ENCODE results near the gene SPEG.

The SPEG gene

GRCh38 chr2:219420687-219421086, 14.0 kb upstream of the SPEG start:
- intact Hi-C loops (cut with DNase I), result no loop called here
- peak in 1 of 10 donors; percentile 63 for DNase-seq

GRCh38 chr2:219421323-219421722, 13.3 kb upstream of the SPEG start:
- peak in 1 of 10 donors; percentile 57 for DNase-seq
- intact Hi-C loops (cut with DNase I), result no loop called here

GRCh38 chr2:219422952-219423534, 11.6 kb upstream of the SPEG start:
- intact Hi-C loops (cut with DNase I), result no loop called here
- peak in 1 of 10 donors; percentile 61 for DNase-seq

GRCh38 chr2:219423652-219424377, 10.8 kb upstream of the SPEG start:
- intact Hi-C loops (cut with DNase I), result no loop called here
- peak in 1 of 10 donors; percentile 83 for DNase-seq

GRCh38 chr2:219425238-219426067, 9.2 kb upstream of the SPEG start:
- intact Hi-C loops (cut with DNase I), result no loop called here

GRCh38 chr2:219426068-219426443, 8.6 kb upstream of the SPEG start:
- intact Hi-C loops (cut with DNase I), result no loop called here
- peak in 1 of 10 donors; percentile 48 for DNase-seq

More at GRCh38 chr2:219425238-219426067, 9.2 kb upstream of the SPEG start:
- DNase-seq, result peak in 1 of 10 donors; percentile 74

GRCh38 chr2:219426534-219427136, 8.0 kb upstream of the SPEG start:
- intact Hi-C loops (cut with DNase I), result no loop called here

GRCh38 chr2:219428469-219428868, 6.2 kb upstream of the SPEG start:
- intact Hi-C loops (cut with DNase I), result no loop called here
- DNase-seq, result peak in 1 of 10 donors; percentile 30

More at GRCh38 chr2:219426534-219427136, 8.0 kb upstream of the SPEG start:
- peak in 1 of 10 donors; percentile 34 for DNase-seq

GRCh38 chr2:219429958-219430606, 4.6 kb upstream of the SPEG start:
- DNase-seq, result peak in 1 of 10 donors; percentile 19
- intact Hi-C loops (cut with DNase I), result no loop called here

- DNase-seq, result peak in 2 of 10 donors; percentile 67 to 85
- intact Hi-C loops (cut with DNase I), result no loop called here
Measured at GRCh38 chr2:219430633-219431615, 3.7 kb upstream of the SPEG start.

GRCh38 chr2:219433666-219434467, 776 bp upstream of the SPEG start:
- intact Hi-C loops (cut with DNase I), result no loop called here
- peak in 2 of 10 donors; percentile 66 to 68 for DNase-seq

- DNase-seq, result no peak
Measured at GRCh38 chr2:219434468-219434717, 250 bp upstream of the SPEG start.

GRCh38 chr2:219435701-219436100, 1.1 kb downstream of the SPEG start:
- DNase-seq, result peak in 1 of 10 donors; percentile 63
- intact Hi-C loops (cut with DNase I), result no loop called here

More at GRCh38 chr2:219434468-219434717, 250 bp upstream of the SPEG start:
- intact Hi-C loops (cut with DNase I), result no loop called here

GRCh38 chr2:219436491-219436890, 1.8 kb downstream of the SPEG start:
- intact Hi-C loops (cut with DNase I), result no loop called here
- DNase-seq, result peak in 2 of 10 donors; percentile 47 to 53

- DNase-seq, result peak in 2 of 10 donors; percentile 22 to 82
- intact Hi-C loops (cut with DNase I), result no loop called here
Measured at GRCh38 chr2:219437141-219437540, 2.5 kb downstream of the SPEG start.

GRCh38 chr2:219437690-219438206, 3.1 kb downstream of the SPEG start:
- intact Hi-C loops (cut with DNase I), result no loop called here
- peak in 2 of 10 donors; percentile 5 to 17 for DNase-seq

GRCh38 chr2:219438453-219438852, 3.8 kb downstream of the SPEG start:
- intact Hi-C loops (cut with DNase I), result no loop called here
- peak in 2 of 10 donors; percentile 49 to 52 for DNase-seq

GRCh38 chr2:219439506-219439905, 4.9 kb downstream of the SPEG start:
- intact Hi-C loops (cut with DNase I), result no loop called here
- peak in 2 of 10 donors; percentile 55 to 67 for DNase-seq

Data from posterior cingulate gyrus (tissue), 11 donors.